GM11168 (cell line): ENCODE results near the gene ZNF213.
"Not testable (repeated sequence)": the region's sequence is repeated elsewhere in the genome, so short reads cannot be mapped to it uniquely, and the experiment has no call there.

Experiments
- in situ Hi-C: fragments of 300-500 bp; cut with MboI; formaldehyde crosslinking; loops from one replicate; pipeline ENCODE4 v1.12.0; 2022; ENCODE audit warnings: low sequenced_read_pairs; ENCODE audit not compliant: unreplicated experiment

The ZNF213 gene

DNA sequence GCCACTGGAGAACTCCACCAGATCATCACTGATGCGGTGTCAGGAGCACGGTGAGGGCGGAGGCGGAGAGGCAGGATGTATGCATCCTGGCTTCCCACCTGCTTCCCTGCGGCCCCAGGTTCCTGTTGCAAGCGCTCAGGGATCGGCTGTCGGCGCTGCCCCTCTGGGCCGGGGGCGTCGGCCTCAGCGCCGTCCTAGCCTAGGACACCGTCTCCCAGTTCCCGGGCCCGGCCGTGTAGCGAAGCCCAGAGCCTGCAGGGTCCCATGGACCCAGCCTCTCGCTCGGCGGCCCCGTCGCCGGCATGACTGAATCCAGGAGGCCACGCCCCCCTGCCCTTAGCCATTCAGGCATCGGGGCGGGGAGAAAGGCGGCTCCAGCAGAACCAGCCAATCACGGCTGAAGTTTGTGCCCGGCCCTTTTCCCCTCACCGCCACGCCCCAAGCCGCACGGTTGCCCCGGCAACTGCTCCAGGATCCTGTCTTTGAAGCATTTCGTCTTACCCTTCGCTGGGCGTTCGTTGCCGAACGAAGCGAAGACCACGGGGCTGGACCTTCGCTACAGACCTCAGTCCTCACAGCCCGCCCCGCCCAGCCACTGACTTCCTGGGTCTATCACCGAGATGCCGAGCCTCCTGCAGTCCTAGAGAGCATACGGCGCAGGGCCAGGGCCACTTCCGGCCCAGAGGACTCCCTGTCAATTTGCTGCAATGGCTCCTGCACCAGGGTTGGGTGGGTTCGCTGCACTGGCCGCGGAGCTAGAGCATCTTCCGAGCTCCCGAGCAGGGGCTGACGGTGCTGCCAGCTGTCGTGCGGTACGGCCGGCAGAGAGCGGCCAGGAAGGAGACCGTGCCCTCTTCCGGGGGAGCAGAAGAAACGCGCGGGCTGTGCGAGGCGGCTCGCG lies 10.6 kb upstream of the ZNF213 start:
- in situ Hi-C loops: no loop called here

DNA sequence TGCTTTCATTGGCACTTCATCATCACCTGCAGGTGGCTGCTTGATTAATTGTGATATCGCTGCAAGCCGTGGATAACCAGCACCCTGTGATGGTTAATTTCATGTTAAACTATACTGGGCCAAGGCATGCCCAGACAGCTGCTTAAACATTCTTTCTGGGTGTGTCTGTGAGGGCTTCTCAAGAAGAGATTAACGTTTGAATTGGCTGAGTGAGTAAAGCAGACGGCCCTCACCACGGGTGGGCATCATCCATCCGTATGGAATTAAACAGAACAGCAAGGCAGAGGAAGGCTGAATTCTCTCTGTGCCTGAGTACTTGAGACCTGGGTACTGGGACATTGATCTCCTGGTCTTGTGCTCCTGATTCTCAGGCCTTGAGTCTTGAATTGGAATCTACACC lies 7.1 kb upstream of the ZNF213 start:
- in situ Hi-C loops: loop anchor here (5.0 kb wide), 1 partner anchor 65 kb away; no protein-coding TSS in a partner anchor

DNA sequence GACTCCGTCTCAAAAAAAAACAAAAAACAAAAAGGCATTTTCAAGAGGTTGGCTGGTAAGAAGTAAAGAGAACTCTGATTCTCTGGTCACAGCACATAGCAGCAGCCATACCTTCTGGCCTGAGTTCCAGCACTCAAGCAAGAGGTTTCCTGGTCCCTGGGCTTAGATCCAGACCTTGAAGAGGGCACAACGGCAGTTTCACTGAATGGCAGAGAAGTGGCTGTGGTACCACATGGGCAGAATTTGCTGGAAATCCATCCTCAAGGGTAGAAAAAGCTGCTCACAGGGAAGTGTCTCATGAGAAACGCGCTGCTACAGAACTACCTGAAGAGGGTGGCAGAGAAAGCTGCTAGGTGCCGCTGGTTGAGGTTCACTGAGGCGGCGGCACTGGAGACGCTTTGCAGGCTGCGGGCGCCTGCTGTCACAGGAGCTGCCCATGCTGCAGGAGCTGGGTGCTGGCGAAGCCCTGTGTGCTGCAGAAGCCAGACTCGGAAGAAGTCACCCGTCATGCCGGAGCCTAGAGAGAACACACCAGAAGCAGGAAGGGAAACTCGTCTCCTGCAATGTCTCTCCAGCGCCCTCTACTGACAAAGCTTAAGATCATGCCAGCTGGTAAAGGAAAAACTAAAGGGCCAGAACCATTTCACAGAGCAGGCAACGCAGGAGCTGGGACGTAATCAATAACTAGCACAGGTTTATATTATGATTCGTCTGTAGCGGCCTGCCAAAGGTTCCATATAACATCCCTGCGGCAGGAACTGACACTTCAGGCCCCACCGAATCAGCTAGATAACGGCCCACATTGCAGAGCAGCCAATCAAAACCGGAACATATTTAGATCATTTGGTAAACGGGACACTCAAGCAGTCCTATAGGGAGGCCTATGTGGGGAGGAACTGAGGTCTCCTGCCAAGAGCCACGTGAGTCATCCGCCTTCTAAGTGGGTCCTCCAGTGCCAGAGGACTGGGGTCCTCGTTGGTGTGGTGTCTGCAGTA lies 5.4 kb upstream of the ZNF213 start:
- in situ Hi-C loops: loop anchor here (5.0 kb wide), 1 partner anchor 67 kb away; no protein-coding TSS in a partner anchor

DNA sequence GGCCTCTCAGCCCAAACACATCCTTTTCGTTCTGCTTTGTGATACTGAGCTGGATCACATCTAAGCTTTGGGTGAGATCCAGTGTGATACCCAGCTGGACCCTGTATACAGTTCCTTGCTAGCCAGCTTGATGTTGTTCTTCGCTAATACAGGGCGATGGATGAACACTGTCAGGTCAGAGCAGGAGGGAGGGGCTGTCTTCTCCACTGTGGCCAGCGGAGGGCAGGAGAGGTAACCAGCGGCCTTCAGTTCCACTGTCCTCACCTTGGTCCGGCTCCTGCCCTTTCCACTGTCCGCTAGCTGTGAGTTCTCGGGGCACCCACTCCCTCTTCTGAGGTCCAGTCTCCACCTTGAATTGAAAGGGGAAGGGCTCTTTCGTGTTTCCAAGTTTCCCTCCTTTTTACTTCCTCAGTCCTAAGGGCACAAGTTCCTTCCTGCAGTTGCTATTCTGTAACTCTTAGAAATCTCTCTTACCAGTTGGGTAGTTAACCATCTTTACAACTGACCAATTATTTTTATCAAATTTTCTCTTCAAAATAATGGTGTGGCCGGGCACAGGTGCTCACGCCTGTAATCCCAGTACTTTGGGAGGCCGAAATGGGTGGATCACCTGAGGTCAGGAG lies 3.0 kb upstream of the ZNF213 start:
- in situ Hi-C loops: no loop called here

DNA sequence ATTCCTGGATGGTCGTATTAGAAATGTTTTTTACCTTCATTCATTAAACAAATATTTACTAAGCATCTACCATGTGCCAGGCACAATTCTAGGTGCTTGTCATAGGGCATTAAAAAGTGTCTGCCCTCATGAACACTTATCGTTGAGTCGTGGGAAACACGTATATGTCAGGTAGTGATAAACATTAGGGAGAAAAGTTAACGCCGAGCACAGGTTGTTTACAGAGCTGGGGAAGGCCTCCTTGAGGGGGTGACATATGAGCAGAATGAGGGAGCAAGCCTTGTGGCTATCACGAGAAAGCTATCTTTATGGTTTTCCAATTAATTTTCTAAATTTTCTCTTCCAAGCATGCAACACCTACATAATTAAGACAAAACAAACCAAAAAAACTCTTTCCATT lies 985 bp upstream of the ZNF213 start:
- in situ Hi-C loops: no loop called here

DNA sequence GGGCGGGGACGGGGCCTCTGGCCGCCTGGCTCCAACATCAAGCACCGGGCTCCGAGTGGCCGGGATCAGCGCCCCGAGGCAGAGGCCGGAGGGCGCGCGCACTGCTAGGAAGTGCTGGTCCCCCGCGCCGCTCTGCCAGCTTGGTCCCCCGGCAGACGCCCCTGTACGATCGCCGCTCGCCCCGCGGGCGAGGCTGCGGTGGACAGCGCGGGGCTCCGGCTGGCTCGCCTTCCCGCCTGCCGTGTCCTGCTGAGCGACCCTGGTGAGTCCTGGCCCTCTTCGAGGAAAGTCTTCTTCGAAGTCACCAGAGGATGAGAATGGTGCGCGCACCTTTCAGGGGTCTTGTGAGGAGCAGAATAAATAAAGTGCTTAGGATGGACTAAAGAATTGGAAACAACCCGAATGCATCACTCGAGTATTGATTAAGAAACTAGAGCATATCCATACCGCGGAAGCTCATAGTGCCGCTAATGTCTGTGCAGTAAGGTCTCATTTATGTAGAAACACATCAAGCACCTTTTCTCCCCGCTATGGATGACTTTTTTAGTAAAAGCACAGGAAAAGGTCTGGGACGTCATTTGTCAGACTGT lies 392 bp downstream of the ZNF213 start:
- in situ Hi-C loops: no loop called here

DNA sequence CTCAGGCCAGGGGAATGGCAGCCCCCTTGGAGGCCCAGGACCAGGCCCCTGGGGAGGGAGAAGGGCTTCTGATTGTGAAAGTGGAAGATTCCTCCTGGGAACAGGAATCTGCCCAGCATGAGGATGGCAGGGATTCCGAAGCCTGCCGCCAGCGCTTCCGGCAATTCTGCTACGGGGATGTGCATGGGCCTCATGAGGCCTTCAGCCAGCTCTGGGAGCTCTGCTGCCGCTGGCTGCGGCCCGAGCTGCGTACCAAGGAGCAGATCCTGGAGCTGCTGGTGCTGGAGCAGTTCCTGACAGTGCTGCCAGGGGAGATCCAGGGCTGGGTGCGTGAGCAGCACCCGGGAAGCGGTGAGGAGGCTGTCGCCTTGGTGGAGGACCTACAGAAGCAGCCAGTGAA lies 2.4 kb downstream of the ZNF213 start:
- in situ Hi-C loops: no loop called here

DNA sequence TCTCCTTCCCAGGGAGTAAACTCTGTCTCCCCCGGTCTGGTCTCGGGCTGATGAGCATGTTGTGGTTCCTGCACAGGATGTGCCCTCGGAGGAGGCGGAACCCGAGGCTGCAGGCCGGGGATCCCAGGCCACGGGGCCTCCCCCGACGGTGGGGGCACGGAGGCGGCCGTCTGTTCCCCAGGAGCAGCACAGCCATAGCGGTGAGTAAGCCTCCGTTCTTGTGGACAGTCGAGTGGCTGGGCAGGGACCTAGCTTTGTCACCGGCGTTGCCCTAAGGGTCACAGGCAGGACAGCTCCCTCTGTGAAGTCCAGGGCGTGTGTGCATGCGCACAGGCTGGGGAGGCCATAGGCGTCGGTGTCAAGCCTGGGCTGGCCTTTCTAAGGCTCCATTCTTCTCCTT lies 3.5 kb downstream of the ZNF213 start:
- in situ Hi-C loops: no loop called here

DNA sequence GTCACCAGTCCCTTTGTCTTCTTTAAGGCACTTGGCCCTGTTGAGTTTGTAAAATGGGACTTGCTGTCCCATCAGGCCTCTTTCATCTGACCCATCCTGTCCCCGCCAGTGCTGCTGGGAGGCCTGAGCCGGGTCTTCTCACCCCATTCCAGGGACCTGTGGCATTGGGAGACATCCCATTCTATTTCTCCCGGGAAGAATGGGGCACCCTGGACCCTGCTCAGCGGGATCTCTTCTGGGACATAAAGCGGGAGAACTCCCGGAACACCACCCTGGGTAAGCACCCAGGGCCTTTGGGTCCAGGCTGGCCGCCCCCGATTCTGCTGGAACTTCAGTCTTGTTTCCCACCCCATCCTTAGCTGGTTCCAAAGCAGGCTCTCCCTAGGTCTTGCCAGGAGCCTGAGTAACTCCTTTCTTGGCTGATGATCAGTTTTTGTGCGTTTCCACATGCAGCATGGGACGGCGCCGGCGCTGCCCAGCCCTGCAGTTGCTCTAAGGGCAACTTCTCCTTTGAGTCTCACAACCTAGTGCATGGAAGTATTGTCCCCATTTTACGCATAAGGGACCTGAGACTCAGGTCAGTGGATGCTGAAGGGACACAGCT lies 4.1 kb downstream of the ZNF213 start:
- in situ Hi-C loops: no loop called here

DNA sequence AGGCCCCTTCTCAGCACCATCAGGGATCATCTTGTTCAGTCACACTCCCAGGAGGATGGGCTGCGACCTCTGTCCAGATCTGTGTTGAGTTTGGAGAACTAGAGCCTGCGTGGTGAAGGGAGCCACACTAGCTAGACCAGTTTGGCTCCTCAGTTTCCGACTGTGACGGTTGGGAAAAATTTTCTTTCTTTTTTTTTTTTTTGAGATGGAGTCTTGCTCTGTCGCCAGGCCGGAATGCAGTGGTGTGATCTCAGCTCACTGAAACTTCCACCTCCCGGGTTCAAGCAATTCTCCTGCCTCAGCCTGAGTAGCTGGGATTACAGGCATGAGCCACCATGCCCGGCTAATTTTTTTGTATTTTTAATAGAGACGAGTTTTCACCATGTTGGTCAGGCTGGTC lies 4.7 kb downstream of the ZNF213 start:
- in situ Hi-C loops: not testable (repeated sequence)

DNA sequence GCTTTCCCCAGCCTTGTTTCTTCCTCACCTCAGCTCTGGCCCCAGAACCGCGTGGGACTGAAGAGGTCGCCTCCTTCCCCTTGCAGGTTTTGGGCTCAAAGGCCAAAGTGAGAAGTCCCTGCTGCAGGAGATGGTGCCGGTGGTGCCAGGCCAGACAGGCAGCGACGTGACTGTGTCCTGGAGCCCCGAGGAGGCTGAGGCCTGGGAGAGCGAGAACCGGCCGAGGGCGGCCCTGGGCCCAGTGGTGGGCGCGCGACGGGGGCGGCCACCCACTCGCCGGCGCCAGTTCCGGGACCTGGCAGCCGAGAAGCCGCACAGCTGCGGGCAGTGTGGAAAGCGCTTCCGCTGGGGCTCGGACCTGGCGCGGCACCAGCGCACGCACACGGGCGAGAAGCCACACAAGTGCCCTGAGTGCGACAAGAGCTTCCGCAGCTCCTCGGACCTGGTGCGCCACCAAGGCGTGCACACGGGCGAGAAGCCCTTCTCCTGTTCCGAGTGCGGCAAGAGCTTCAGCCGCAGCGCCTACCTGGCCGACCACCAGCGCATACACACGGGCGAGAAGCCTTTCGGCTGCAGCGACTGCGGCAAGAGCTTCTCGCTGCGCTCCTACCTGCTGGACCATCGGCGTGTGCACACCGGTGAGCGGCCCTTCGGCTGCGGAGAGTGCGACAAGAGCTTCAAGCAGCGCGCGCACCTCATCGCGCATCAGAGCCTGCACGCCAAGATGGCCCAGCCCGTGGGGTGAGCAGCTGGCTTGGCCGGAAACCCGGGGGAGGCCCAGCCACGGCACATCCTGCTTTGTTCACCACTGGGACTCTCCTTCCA lies 6.0 kb downstream of the ZNF213 start:
- in situ Hi-C loops: no loop called here

DNA sequence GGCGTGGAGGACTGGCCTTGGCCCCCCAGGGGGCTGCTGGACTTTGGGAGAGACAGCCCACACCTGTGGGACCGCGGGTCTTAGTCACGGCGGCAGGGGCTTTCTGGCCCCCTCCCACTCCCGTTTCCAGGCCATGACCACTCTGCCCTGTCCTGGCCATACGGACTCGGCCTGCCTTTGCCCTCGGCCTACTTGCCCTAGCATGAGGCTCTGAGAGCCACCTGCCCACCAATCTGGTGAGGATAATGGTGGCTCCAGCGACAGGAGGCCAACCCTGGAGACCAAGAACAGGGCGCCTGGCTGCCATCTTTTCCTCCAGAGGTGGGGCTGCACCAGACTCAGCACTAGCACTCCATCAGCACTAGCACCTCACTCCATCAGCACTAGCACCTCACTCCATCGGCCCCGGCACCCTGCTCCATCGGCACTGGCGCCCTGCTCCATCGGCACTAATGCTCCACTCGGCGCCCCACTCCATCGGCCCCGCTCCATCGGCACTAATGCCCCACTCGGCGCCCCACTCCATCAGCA lies 7.0 kb downstream of the ZNF213 start:
- in situ Hi-C loops: no loop called here

DNA sequence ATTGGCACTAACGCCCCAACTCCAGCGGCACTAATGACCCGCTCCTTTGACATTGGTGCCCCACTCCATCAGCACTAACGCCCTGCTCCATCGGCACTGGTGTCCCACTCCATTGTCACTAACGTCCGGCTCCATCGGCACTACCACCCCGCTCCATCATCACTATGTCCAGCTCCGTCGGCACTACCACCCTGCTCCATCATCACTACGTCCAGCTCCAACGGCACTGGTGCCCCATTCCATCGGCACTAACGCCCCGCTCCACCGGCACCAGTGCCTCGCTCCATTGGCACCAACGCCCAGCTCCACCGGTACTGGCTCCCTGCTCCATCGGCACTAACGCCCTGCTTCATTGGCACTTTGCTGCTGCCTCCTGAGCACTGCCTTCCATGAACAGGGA lies 7.5 kb downstream of the ZNF213 start:
- in situ Hi-C loops: no loop called here

DNA sequence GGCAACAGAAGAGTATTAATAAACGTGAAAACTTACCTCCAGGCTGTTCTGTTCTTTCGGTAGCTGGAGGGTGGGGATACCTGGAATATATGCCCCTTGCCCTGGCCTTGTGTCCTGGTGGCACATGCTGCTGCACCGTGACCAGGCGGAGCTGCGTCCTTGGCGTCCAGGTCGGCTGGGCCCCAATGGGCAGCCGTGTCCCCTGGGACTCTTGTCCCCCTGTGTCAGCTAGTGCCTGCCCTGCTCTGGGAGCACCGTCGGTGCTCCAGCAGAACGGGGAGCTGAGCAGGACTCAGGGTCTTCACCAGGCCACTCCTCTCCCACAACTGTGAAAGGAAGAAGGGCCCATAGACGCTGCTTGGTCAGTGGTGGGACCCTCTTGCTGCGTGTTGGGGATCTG lies 7.9 kb downstream of the ZNF213 start:
- in situ Hi-C loops: no loop called here

DNA sequence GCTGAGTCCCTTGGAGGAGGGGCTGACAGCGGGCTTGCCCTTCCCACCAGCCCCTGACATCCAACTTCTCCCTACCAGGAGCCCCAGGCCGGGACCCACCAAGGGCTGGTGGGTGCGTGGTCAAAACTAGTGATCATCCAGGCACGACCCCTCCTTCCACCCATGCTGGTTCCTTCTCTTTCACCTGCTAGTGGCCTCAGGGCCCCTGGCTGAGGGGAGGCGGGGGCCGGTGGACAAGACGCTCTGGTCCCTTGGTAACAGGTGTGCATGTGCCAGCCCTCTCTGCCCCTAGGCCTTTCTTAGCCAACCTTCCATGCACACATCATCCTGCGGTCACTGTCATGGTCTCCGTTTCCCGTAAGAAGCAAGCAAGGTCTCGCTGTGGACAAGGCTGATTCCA lies 8.4 kb downstream of the ZNF213 start:
- in situ Hi-C loops: no loop called here

DNA sequence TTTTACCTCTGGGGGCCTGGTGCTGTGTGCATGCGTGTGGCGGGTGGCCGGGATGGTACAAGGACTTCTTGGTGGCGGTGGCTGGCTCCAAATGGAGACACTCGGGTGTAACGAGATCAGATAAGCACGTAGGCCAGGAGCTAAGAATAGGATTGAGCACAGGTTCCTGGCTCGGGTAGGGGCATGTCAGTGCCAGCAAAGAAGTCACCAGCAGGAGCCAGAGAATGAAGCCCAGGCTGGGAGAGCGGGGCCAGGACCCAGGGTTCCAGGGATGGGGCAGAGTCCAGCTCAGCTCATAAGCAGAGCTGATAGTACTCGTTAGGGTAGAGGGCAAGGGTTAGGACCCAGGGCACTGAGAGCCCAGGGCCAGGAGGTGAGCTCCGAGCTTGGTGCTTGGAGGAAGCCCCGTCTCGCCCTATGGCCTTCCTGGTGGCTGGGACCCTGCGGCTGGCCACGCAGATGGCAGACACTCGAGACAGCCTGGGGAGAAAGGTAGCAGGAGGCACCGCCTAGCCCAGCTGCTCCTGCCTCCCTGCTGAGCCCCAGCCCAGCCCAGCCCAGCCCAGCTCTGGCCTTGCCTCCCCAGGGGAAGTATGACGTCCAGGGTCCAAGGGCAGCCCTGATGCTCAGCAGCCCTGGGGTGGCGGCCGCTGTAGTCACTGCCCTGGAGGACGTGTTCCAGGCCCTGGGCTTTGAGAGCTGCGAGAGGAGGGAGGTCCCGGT lies 8.9 kb downstream of the ZNF213 start:
- in situ Hi-C loops: no loop called here

DNA sequence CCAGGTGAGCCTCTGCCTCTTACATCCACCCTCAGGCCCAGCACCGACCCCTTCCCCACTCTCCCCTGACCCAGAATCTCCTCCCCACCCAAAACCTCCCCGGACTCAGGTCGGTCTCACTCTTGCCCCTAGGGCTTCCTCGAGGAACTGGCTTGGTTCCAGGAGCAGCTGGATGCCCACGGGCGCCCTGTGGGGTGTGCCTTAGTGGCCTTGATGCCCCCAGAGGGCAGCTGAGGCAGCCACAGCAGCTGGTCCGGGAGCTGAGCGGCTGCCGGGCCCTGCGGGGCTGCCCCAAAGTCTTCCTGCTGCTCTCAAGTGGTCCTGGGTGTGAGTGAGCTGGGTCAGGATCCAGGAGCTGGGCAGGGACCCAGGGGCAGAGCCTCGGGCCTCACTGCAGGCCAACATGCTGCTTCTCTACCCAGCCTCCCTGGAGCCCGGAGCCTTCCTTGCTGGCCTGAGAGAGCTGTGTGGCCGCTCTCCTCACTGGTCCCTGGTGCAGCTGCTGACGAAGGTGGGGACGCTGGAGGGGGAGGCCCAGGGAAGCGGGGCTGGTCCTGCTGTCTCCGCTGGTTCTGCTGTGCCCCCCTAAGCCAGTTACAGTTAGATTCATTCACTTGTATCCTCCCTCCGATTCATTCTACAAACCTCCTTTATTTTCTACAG lies 9.6 kb downstream of the ZNF213 start:
- in situ Hi-C loops: no loop called here

DNA sequence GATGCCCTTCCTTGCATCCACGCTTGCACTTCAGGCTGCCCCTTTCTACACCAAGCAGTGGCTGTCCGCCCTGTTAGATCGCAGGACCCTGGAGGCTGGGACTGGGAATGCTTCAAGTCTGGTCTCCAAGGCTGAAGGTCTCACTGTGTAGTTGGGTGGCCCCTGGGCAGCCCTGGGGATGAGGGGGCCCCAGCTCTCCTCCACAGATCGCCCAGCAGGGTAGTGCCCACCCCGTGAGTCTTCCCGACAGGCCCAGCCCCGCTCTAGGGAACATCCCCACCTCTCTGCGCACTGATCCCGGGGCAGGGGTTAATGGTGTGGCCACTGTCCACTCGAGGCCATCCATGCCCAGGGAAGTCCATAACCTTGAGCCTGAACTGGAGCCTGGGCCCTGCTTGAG lies 10.3 kb downstream of the ZNF213 start:
- in situ Hi-C loops: no loop called here
